ENCODE data around the gene ZNF655. TPM values are rescaled to one million over a fixed set of nuclear protein-coding genes. Genes with fewer than 3 reads are reported as not detected.

The ZNF655 gene
- total RNA-seq, 1 experiment from 2014 or later, result 54.9 TPM

DNA sequence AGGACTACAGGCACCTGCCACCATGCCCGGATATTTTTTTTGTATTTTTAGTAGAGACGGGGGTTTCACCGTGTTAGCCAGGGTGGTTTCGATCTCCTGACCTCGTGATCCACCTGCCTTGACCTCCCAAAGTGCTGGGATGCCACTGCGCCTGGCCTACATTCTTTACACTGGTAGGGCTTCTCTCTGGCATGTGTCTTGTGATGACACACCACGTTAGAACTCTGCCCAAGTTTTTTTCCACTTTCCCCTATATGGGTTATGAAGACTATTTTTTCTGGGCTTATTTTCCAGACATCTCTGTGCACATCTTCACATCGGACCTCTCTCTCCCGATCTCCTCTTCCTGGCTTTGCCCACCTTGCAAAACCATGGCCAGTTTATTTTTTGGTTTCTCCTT, 17.2 kb upstream of the ZNF655 start:
- H3K36me3 ChIP-seq (ENCODE audit: control insufficient read depth, insufficient read depth, low read length), result no peaks in the 10 kb centered on the region
- in situ Hi-C loops (cut with HindIII; ENCODE audit: low pct_unique_long_range_greater_than_20kb, low sequenced_read_pairs), result no loop called here
- no peak overlapping the region for H3K4me3 ChIP-seq (ENCODE audit: low read depth in 2 of 2, low read length in 2 of 2)
- H3K27me3 ChIP-seq (ENCODE audit: control insufficient read depth, insufficient read depth, low read length), result no peaks in the 10 kb centered on the region
- BruUV-seq (replicated peaks), result no TSS peak
- CTCF ChIA-PET, result no interaction called here
- no peaks in the 10 kb centered on the region for H3K4me1 ChIP-seq (ENCODE audit: control insufficient read depth, insufficient read depth, low read length)
- intact Hi-C loops (cut with micrococcal nuclease; ENCODE audit: unreplicated experiment), result no loop called here
- DNase-seq (ENCODE audit: low read depth, low spot score) (no peak), ATAC-seq (no peak)
- no peak overlapping the region for H3K27ac ChIP-seq (ENCODE audit: low read length)
- peaks cover 5% of the 10 kb centered on the region; the same call in 1 of the 2 replicates for H3K9me3 ChIP-seq (ENCODE audit: control insufficient read depth, insufficient read depth, low read depth, low read length)
- POLR2A ChIA-PET, result no interaction called here
- TF ChIP-seq POLR2AphosphoS5 (IDR thresholded peaks at IDR 0.05; ENCODE audit: low read depth, low read length) (no peak), TCF7L2 (IDR thresholded peaks at IDR 0.05; ENCODE audit: low read depth, low read length) (no peak), SIN3A (IDR thresholded peaks at IDR 0.05; ENCODE audit: borderline replicate concordance, insufficient read depth, low read depth, low read length) (no peak)
- TF ChIP-seq, protein P1, sequence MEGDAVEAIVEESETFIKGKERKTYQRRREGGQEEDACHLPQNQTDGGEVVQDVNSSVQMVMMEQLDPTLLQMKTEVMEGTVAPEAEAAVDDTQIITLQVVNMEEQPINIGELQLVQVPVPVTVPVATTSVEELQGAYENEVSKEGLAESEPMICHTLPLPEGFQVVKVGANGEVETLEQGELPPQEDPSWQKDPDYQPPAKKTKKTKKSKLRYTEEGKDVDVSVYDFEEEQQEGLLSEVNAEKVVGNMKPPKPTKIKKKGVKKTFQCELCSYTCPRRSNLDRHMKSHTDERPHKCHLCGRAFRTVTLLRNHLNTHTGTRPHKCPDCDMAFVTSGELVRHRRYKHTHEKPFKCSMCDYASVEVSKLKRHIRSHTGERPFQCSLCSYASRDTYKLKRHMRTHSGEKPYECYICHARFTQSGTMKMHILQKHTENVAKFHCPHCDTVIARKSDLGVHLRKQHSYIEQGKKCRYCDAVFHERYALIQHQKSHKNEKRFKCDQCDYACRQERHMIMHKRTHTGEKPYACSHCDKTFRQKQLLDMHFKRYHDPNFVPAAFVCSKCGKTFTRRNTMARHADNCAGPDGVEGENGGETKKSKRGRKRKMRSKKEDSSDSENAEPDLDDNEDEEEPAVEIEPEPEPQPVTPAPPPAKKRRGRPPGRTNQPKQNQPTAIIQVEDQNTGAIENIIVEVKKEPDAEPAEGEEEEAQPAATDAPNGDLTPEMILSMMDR (IDR thresholded peaks at IDR 0.05), result no peak
- TF ChIP-seq, protein P2, sequence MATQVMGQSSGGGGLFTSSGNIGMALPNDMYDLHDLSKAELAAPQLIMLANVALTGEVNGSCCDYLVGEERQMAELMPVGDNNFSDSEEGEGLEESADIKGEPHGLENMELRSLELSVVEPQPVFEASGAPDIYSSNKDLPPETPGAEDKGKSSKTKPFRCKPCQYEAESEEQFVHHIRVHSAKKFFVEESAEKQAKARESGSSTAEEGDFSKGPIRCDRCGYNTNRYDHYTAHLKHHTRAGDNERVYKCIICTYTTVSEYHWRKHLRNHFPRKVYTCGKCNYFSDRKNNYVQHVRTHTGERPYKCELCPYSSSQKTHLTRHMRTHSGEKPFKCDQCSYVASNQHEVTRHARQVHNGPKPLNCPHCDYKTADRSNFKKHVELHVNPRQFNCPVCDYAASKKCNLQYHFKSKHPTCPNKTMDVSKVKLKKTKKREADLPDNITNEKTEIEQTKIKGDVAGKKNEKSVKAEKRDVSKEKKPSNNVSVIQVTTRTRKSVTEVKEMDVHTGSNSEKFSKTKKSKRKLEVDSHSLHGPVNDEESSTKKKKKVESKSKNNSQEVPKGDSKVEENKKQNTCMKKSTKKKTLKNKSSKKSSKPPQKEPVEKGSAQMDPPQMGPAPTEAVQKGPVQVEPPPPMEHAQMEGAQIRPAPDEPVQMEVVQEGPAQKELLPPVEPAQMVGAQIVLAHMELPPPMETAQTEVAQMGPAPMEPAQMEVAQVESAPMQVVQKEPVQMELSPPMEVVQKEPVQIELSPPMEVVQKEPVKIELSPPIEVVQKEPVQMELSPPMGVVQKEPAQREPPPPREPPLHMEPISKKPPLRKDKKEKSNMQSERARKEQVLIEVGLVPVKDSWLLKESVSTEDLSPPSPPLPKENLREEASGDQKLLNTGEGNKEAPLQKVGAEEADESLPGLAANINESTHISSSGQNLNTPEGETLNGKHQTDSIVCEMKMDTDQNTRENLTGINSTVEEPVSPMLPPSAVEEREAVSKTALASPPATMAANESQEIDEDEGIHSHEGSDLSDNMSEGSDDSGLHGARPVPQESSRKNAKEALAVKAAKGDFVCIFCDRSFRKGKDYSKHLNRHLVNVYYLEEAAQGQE (IDR thresholded peaks at IDR 0.05; ENCODE audit: insufficient read depth in 1 of 2, low read depth in 2 of 2, low read length in 1 of 2), result no peak

DNA sequence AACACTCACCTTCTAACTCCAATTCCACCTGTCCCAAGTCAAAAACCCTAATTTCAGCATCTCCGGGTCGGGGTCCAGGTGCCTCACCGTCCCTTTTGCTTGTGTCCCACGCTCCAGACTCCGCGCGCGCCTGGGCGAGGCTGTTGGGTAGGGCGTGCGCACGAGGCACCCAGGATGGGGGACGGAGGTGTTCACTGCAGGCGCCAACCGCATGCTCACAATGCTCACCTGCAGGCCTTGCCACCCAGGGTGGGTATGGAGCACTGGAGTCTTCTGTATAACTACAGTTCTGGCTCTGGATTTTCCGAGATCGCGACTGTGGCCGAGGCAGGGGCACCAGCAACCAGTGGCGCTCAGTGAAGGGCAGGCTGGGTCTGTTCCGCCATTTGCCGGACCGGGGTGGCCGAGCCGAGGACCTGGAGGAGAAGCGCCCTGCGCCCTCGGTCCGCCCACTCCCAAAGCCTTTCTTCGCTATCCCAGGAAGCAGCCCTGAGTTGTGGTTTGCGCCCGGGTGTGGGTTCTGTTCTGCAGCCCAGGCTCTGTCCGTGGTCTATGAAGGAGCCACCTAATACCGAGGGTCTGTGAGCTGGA, 15.3 kb upstream of the ZNF655 start:
- no peak overlapping the region for H3K27ac ChIP-seq (ENCODE audit: low read length)
- DNase-seq (ENCODE audit: low read depth, low spot score) (no peak), ATAC-seq (no peak; the same call in 1 of the 2 replicates)
- CTCF ChIA-PET, result no interaction called here
- no TSS peak for BruUV-seq (replicated peaks)
- in situ Hi-C loops (cut with HindIII; ENCODE audit: low pct_unique_long_range_greater_than_20kb, low sequenced_read_pairs), result no loop called here
- intact Hi-C loops (cut with micrococcal nuclease; ENCODE audit: unreplicated experiment), result no loop called here
- TF ChIP-seq POLR2AphosphoS5 (IDR thresholded peaks at IDR 0.05; ENCODE audit: low read depth, low read length), result no peak
- TF ChIP-seq, protein P1 (IDR thresholded peaks at IDR 0.05), result no peak
- TF ChIP-seq SIN3A (IDR thresholded peaks at IDR 0.05; ENCODE audit: borderline replicate concordance, insufficient read depth, low read depth, low read length), result no peak
- H3K27me3 ChIP-seq (ENCODE audit: control insufficient read depth, insufficient read depth, low read length), result no peaks in the 10 kb centered on the region
- H3K9me3 ChIP-seq (ENCODE audit: control insufficient read depth, insufficient read depth, low read depth, low read length), result peaks cover 20% of the 10 kb centered on the region; the same call in 1 of the 2 replicates
- H3K4me3 ChIP-seq (ENCODE audit: low read depth in 2 of 2, low read length in 2 of 2), result no peak overlapping the region
- no peaks in the 10 kb centered on the region for H3K4me1 ChIP-seq (ENCODE audit: control insufficient read depth, insufficient read depth, low read length)
- no peaks in the 10 kb centered on the region for H3K36me3 ChIP-seq (ENCODE audit: control insufficient read depth, insufficient read depth, low read length)
- POLR2A ChIA-PET, result no interaction called here

All from Panc1 (cell line).